Measurements from ENCODE around the gene DNPH1.

GRCh38 chr6:43178150-43178549, 51.1 kb downstream of the DNPH1 start:
- TF ChIP-seq POLR2A (IDR thresholded peaks at IDR 0.05) (no peak), CTCF (IDR thresholded peaks at IDR 0.05) (no peak)

All from esophagus squamous epithelium (tissue), 4 donors.